Stomach (tissue), 4 donors: ENCODE data around the gene CCND2.

Experiments used
- CTCF ChIP-seq, 7 experiments: fragments of 450-650 bp in 4 of 7; fragments of 200-600 bp in 3 of 7; sonication (generic) in 3 of 7; IDR thresholded peaks; one replicate each; pipeline ENCODE4 v1.5.1; 2016 to 2019; ENCODE audit warnings: antibody characterized with exemption in 7 of 7, control low read depth in 2 of 7, mild to moderate bottlenecking in 1 of 7
- EP300 ChIP-seq: sonication (generic); formaldehyde crosslinking; IDR thresholded peaks from one replicate; pipeline ENCODE4 v1.6.1; 2017; ENCODE audit warnings: antibody characterized with exemption

- no peak for TF ChIP-seq CTCF (IDR thresholded peaks at IDR 0.05)
- no peak for TF ChIP-seq EP300
These were observed 27.3 kb downstream of the CCND2 start for GRCh38 chr12:4300883-4301282.
